Kidney (tissue), 14 donors: ENCODE results near the gene RGS6. TPM values are rescaled to one million over a fixed set of nuclear protein-coding genes. Genes with fewer than 3 reads are reported as not detected.

Source experiments
- DNase-seq, 5 donors: peaks; one replicate each; pipeline ENCODE4 v3.0.0-alpha.2; 2013 to 2020
- FAIRE-seq: peaks from 2 replicates; lab custom pipeline; 2012; peaks lifted over from hg19 to GRCh38; lab: Jason Lieb, UNC
- H3K27ac ChIP-seq, 2 donors: one replicate each; pipeline ENCODE4 v1.7.0; 2013; ENCODE audit warnings: low read depth in 2 of 2, low read length in 2 of 2, inconsistent platforms in 1 of 2
- H3K27me3 ChIP-seq: one replicate; pipeline ENCODE4 v1.7.1; 2013; ENCODE audit warnings: low read length, inconsistent platforms; ENCODE audit not compliant: control insufficient read depth, insufficient read depth
- H3K36me3 ChIP-seq, 3 donors: one replicate each; pipeline versions ENCODE4 v1.7.0 to v1.7.1; 2013; ENCODE audit warnings: low read length in 3 of 3, control low read depth in 1 of 3, inconsistent platforms in 1 of 3; ENCODE audit not compliant: insufficient read depth in 3 of 3, control insufficient read depth in 2 of 3
- H3K4me1 ChIP-seq, 3 donors: one replicate each; pipeline versions ENCODE4 v1.7.0 to v1.7.1; 2013; ENCODE audit warnings: low read length in 3 of 3, inconsistent platforms in 1 of 3, low read depth in 1 of 3; ENCODE audit not compliant: control insufficient read depth in 2 of 3, insufficient read depth in 2 of 3
- H3K4me3 ChIP-seq, 3 donors: one replicate each; pipeline versions ENCODE4 v1.7.0 to v1.8.1; 2013; ENCODE audit warnings: low read length in 3 of 3, control low read depth in 1 of 3, inconsistent platforms in 1 of 3
- H3K9ac ChIP-seq, 3 donors: one replicate each; pipeline versions ENCODE4 v1.7.0 to v1.7.1; 2013; ENCODE audit warnings: low read length in 3 of 3, control low read depth in 1 of 3, inconsistent platforms in 1 of 3
- H3K9me3 ChIP-seq, 3 donors: one replicate each; pipeline versions ENCODE4 v1.7.0 to v1.7.1; 2013; ENCODE audit warnings: low read length in 3 of 3, control low read depth in 1 of 3, inconsistent platforms in 1 of 3; ENCODE audit not compliant: control insufficient read depth in 2 of 3, insufficient read depth in 1 of 3
- CTCF ChIP-seq: IDR thresholded peaks from 3 replicates; pipeline ENCODE4 v1.5.1; 2012; ENCODE audit warnings: mild to moderate bottlenecking, moderate library complexity, borderline replicate concordance; ENCODE audit not compliant: insufficient read depth; ENCODE audit errors: extremely low read depth
- intact Hi-C: fragments of 100-400 bp; cut with DNase I; formaldehyde crosslinking; loops from one replicate; pipeline ENCODE4 v1.11.1; 2022
- polyA plus RNA-seq: library from polyadenylated mRNA; stranded (reverse); fragments of 350-450 nt; fragmentation: Illumina TruSeq; extraction: RNeasy Lipid Tissue Mini Kit (QIAGEN cat#74804); gene quantifications from one replicate; pipeline ENCODE4 v1.2.3, GENCODE V29; 2014; ENCODE audit warnings: low read depth, low replicate concordance; ENCODE audit not compliant: insufficient read depth
- total RNA-seq: library from RNA; stranded (reverse); fragmentation: NEBNext Ultra II Directional; extraction: Animal tissue kit (Norgen Biotek cat#: 25700); gene quantifications from one replicate; pipeline ENCODE4 v1.2.1, GENCODE V29; 2021
- donor health status: control.
- donor health status: control.
- donor health status: control.
- donor health status: control.
- donor health status: control.
- donor health status: DM: yes; HTN: yes; CAD: no.
- donor health status: Normal renal cell carcinoma (clear cell type).

Gene RGS6
- total and polyA plus RNA-seq, 2 donors from 2014 or later, result 1.1 to 1.4 TPM

- intact Hi-C loops, result no loop called here
- TF ChIP-seq CTCF, result no peak
- DNase-seq (no peak), FAIRE-seq (no peak)
- Histone ChIP-seq H3K27ac (no peak overlapping the region), H3K36me3 (no peaks in the 10 kb centered on the region), H3K9me3 (no peaks in the 10 kb centered on the region), H3K27me3 (no peaks in the 10 kb centered on the region), H3K9ac (no peak overlapping the region), H3K4me3 (no peak overlapping the region), H3K4me1 (no peaks in the 10 kb centered on the region)
These were observed 436.9 kb downstream of the RGS6 start for GRCh38 chr14:72369106-72369505.

- Histone ChIP-seq H3K9ac (no peak overlapping the region), H3K27me3 (no peaks in the 10 kb centered on the region), H3K27ac (no peak overlapping the region), H3K36me3 (no peaks in the 10 kb centered on the region), H3K9me3 (peaks cover 0 to 5% (median 3%) of the 10 kb centered on the region in 3 donors), H3K4me1 (no peaks in the 10 kb centered on the region), H3K4me3 (no peak overlapping the region)
- intact Hi-C loops, result no loop called here
- FAIRE-seq (no peak), DNase-seq (no peak)
- TF ChIP-seq CTCF, result no peak
These were observed 444.8 kb downstream of the RGS6 start for GRCh38 chr14:72377016-72377415.

GRCh38 chr14:72380456-72380855 lies 448.2 kb downstream of the RGS6 start:
- H3K36me3 ChIP-seq, result no peaks in the 10 kb centered on the region
- FAIRE-seq, result no peak

More at GRCh38 chr14:72380456-72380855, 448.2 kb downstream of the RGS6 start:
- Histone ChIP-seq H3K9me3 (peaks cover 0 to 5% (median 3%) of the 10 kb centered on the region in 3 donors), H3K27ac (no peak overlapping the region), H3K4me3 (no peak overlapping the region), H3K27me3 (no peaks in the 10 kb centered on the region), H3K4me1 (no peaks in the 10 kb centered on the region), H3K9ac (no peak overlapping the region)
- DNase-seq, result no peak
- no peak for TF ChIP-seq CTCF
- intact Hi-C loops, result no loop called here
